Measurements from ENCODE around the gene DENND6B. TPM values are rescaled to one million over a fixed set of nuclear protein-coding genes. Genes with fewer than 3 reads are reported as not detected.

DENND6B gene
- total RNA-seq, result 4.9 and 6.0 TPM in 2 replicates

DNA sequence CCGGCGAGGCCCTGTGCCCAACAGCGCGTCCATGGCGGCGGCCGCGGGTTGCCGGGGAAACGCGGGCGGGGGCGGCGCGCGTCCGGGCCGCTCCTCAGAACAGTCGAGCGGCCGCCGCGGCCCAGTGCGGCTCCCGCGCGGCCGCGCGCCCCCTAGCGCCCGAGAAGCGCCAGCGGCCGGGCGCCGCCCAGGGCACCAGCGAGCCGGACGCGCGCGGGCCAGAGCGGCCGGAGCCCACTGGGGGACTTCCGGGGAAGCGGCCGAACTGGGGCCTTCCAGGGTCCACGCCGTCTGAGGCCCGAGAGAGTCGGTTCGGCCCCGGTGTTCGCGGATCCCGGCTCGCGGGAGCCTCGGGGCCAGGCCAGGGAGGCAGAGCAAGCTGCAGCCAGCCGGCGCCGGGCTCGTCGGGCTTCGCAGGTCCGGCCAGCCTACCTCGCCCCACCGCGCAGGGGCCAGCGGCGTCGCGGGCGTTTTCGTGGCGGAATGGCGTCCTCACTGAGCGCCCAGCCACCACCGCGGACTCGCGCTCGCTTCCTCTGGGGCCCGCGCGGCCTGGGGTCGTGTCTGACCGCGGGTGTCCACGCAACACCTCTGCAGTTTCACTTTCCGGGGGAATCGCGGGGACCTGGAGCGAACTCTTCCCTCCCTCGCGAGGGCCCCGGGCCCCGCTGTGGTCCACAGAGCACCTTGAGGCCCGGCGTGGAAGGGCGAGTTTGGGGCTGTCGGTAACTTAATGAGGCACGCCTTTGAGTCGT lies at the start of gene DENND6B:
DENND6B (minus strand) TSS at position 57 of the 755 bp plus-strand sequence; CDS start at position 33, 24 bp downstream.

DNA sequence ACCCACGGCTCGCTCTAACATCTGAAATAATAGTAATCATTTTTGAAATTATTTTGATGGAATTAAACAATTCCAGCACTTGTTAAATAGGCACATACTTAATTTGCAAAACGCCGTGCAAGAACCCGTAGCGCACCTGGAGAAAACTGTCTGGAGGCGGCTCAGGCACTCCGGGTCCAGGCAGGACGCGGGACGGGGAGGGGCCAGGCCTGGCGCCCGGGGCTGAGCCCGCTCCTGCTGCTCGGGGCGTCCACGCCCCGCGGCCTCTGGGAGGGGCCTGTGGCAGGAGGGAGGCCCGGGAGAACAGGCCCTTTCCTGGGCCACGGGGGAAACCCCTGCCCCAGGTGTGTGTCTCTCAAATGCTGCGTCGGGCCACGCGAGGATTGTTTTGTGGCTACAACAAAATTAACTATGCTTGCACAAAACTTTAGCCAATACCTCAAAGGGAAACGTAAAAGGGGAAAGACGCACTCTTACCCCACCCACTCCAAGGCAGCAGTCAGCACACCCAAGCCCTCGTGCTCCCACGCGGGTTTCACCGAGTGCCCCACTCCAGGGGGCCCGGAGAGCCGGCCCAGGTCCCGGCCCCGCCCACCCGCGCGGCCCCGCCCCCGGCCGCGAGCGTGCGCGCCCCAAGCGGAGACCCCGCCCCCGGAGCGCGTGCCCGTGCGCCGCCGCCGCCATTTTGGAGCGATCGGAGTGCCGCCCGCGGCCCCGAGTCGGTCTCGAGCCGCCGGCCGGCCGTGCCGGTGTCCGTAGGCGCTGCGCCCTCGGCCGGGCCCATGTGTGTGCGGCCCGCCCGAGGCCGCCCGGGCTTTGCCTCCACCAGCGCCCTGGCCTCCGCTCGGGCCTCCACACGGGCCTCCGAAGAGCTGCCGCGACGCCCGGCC lies 16.1 kb upstream of the DENND6B start, which contains the start of gene PPP6R2:
PPP6R2 (plus strand) TSS at position 677 of the 890 bp plus-strand sequence. CDS start 50,582 bp downstream, outside the sequence.

GRCh38 chr22:50306753-50307749 lies 19.8 kb downstream of the DENND6B start, which contains the start of gene PLXNB2:
PLXNB2 (minus strand) TSS chr22:50307646; CDS start chr22:50290584, 17,062 bp downstream.

GRCh38 chr22:50269970-50270665 lies 56.7 kb downstream of the DENND6B start, which contains the start of gene MAPK11:
MAPK11 (minus strand) TSS chr22:50270380; CDS start chr22:50270292, 88 bp downstream.

DNA sequence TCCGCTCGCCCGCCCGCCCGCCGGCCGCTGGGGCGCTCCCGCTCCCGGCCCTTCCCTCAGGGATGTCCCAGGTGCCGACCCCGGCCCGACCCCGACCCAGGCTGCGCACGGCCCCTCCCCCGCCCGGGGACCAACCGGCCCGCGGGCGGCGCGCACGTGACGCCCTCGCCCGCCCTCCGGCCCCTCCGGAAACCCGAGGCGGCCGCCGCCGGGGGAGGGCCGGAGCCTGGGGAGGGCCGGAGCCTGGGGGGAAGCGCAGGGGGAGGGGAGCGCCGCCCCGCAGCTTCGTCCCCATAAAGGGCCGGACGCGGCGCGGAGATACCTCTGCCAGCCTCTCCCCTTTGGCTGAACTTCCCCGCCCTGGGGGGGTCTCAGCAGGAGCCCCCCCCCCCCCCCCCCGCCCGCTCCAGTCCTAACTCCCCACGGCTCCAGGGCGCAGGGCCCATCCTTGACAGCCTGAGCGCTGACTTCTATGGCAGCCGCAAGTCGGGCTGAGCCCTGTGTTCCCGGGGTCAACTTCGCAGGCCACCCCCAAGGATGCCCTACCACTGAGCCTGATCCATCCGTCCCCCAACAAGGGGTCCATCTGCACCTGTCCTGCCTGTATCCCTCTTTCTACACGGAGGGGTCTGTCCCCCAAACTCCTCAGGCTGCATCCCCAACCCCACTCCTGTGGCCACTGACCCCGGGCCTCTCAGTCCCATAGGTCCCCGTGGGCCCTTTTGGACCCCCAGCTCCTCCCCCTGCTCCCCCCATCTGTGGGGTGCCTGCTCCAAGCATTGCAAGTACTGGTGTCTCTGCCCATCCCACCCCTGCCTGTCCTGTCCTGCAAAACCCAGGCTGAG lies 65.0 kb downstream of the DENND6B start, which contains the start of gene MAPK12:
MAPK12 (minus strand) TSS at position 69 of the 845 bp plus-strand sequence. CDS start 174 bp downstream, outside the sequence.

Other genes with a start within 250 kb of the DENND6B start
- gene MLC1, start 241.6 kb downstream of the DENND6B start, total RNA-seq, result under 0.01 TPM in 1 of 2 replicates, not detected in the other
- 2.6 TPM in 2 replicates for gene MOV10L1, start 237.0 kb downstream of the DENND6B start, total RNA-seq
- gene PANX2, start 156.3 kb downstream of the DENND6B start, total RNA-seq, result 0.36 and 0.65 TPM in 2 replicates
- 22.5 and 23.2 TPM in 2 replicates for gene TRABD, start 141.1 kb downstream of the DENND6B start, total RNA-seq
- 12.3 and 20.6 TPM in 2 replicates for gene SELENOO, start 126.0 kb downstream of the DENND6B start, total RNA-seq
- gene TUBGCP6, start 82.0 kb downstream of the DENND6B start, total RNA-seq, result 36.3 and 40.6 TPM in 2 replicates
- 20.8 and 24.2 TPM in 2 replicates for gene HDAC10, start 75.7 kb downstream of the DENND6B start, total RNA-seq
- gene MAPK12, start 65.3 kb downstream of the DENND6B start, total RNA-seq, result 25.0 and 38.6 TPM in 2 replicates
- 6.1 and 7.6 TPM in 2 replicates for gene MAPK11, start 56.6 kb downstream of the DENND6B start, total RNA-seq
- gene PLXNB2, start 19.4 kb downstream of the DENND6B start, total RNA-seq, result 125 and 138 TPM in 2 replicates
- 66.5 and 71.2 TPM in 2 replicates for gene PPP6R2, start 16.3 kb upstream of the DENND6B start, total RNA-seq
- gene SBF1, start 148.0 kb upstream of the DENND6B start, total RNA-seq, result 83.8 and 100 TPM in 2 replicates
- 4.5 and 9.6 TPM in 2 replicates for gene ADM2, start 154.5 kb upstream of the DENND6B start, total RNA-seq
- gene MIOX, start 159.8 kb upstream of the DENND6B start, total RNA-seq, result not detected in 2 replicates
- 82.6 and 93.6 TPM in 2 replicates for gene LMF2, start 180.7 kb upstream of the DENND6B start, total RNA-seq
- 23.3 and 24.8 TPM in 2 replicates for gene NCAPH2, start 181.2 kb upstream of the DENND6B start, total RNA-seq
- gene SCO2, start 198.6 kb upstream of the DENND6B start, total RNA-seq, result 3.2 and 6.1 TPM in 2 replicates
- 73.7 and 88.9 TPM in 2 replicates for gene TYMP, start 203.0 kb upstream of the DENND6B start, total RNA-seq
- 0.12 TPM in 1 of 2 replicates, not detected in the other for gene KLHDC7B, start 218.9 kb upstream of the DENND6B start, total RNA-seq
- not detected in 2 replicates for gene SYCE3, start 235.9 kb upstream of the DENND6B start, total RNA-seq

Measured in hair follicle dermal papilla cell (primary cell).